Astrocyte (in vitro differentiated cells and primary cell): ENCODE measurements around the gene POP5. TPM values are rescaled to one million over a fixed set of nuclear protein-coding genes. Genes with fewer than 3 reads are reported as not detected.
A peak's percentile ranks its signal among the peaks of the same experiment; 100 is the strongest.

Experiments used
- DNase-seq: peaks from one replicate; pipeline ENCODE4 v3.0.0-alpha.2; 2010; ENCODE audit warnings: low read depth
- FAIRE-seq: peaks from 2 replicates; lab custom pipeline; 2011; peaks lifted over from hg19 to GRCh38; lab: Jason Lieb, UNC
- H2AFZ ChIP-seq: 2 replicates; pipeline ENCODE4 v1.6.0; 2012; ENCODE audit warnings: low read depth, low read length, inconsistent platforms
- H3K27ac ChIP-seq: 2 replicates; pipeline ENCODE4 v1.5.1; 2011; ENCODE audit warnings: low read depth, low read length, inconsistent platforms
- H3K27me3 ChIP-seq: 2 replicates; pipeline ENCODE4 v1.6.0; 2011; ENCODE audit warnings: low read length, inconsistent platforms; ENCODE audit not compliant: insufficient read depth
- H3K36me3 ChIP-seq: 2 replicates; pipeline ENCODE4 v1.5.1; 2011; ENCODE audit warnings: low read length, inconsistent platforms; ENCODE audit not compliant: insufficient read depth
- H3K4me1 ChIP-seq: 2 replicates; pipeline ENCODE4 v1.5.1; 2011; ENCODE audit warnings: low read length, inconsistent platforms; ENCODE audit not compliant: insufficient read depth
- H3K4me2 ChIP-seq: 2 replicates; pipeline ENCODE4 v1.6.0; 2012; ENCODE audit warnings: low read length, inconsistent platforms
- H3K4me3 ChIP-seq: 2 replicates; pipeline ENCODE4 v1.5.1; 2011; ENCODE audit warnings: low read depth, mild to moderate bottlenecking, low read length, inconsistent platforms; ENCODE audit not compliant: insufficient read depth
- H3K79me2 ChIP-seq: 2 replicates; pipeline ENCODE4 v1.6.0; 2012; ENCODE audit warnings: mild to moderate bottlenecking, low read length, inconsistent platforms; ENCODE audit not compliant: insufficient read depth
- H3K9ac ChIP-seq: 2 replicates; pipeline ENCODE4 v1.6.0; 2012; ENCODE audit warnings: mild to moderate bottlenecking, low read length, inconsistent platforms
- H3K9me3 ChIP-seq: 2 replicates; pipeline ENCODE4 v1.5.1; 2012; ENCODE audit warnings: low read depth, mild to moderate bottlenecking, low read length, inconsistent platforms; ENCODE audit not compliant: insufficient read depth
- H4K20me1 ChIP-seq: 2 replicates; pipeline ENCODE4 v1.6.0; 2012; ENCODE audit warnings: low read length, inconsistent platforms; ENCODE audit not compliant: insufficient read depth
- H3K27ac Mint-ChIP-seq: one replicate; pipeline ENCODE4 v1.8.0; 2021; ENCODE audit warnings: mild to moderate bottlenecking, mixed read lengths; ENCODE audit not compliant: unreplicated experiment
- H3K27me3 Mint-ChIP-seq: one replicate; pipeline ENCODE4 v1.8.0; 2021; ENCODE audit warnings: low read depth, mixed read lengths; ENCODE audit not compliant: unreplicated experiment
- H3K36me3 Mint-ChIP-seq: one replicate; pipeline ENCODE4 v1.8.0; 2021; ENCODE audit warnings: low read depth, mixed read lengths; ENCODE audit not compliant: unreplicated experiment
- H3K4me1 Mint-ChIP-seq: one replicate; pipeline ENCODE4 v1.8.0; 2021; ENCODE audit warnings: low read depth, mixed read lengths; ENCODE audit not compliant: unreplicated experiment
- H3K4me3 Mint-ChIP-seq: one replicate; pipeline ENCODE4 v1.8.0; 2021; ENCODE audit warnings: mild to moderate bottlenecking, moderate library complexity, mixed read lengths; ENCODE audit not compliant: unreplicated experiment
- H3K9me3 Mint-ChIP-seq: one replicate; pipeline ENCODE4 v1.8.0; 2021; ENCODE audit warnings: mild to moderate bottlenecking, mixed read lengths; ENCODE audit not compliant: unreplicated experiment
- EZH2 ChIP-seq: IDR thresholded peaks from 2 replicates; pipeline ENCODE4 v1.6.1; 2012; ENCODE audit warnings: mild to moderate bottlenecking, low read length, inconsistent platforms; ENCODE audit not compliant: insufficient read depth
- total RNA-seq: library from RNA; stranded (reverse); gene quantifications from 2 replicates; pipeline ENCODE4 v1.2.1, GENCODE V29; 2021
- TF ChIP-seq, protein P1 (sequence below): IDR thresholded peaks from 2 replicates; pipeline ENCODE4 v1.5.1; 2011; ENCODE audit warnings: low read depth, mild to moderate bottlenecking, inconsistent platforms, low read length, moderate library complexity; ENCODE audit not compliant: insufficient read depth

Gene POP5
- total RNA-seq, 1 donor from 2014 or later: 31.3 TPM

DNA sequence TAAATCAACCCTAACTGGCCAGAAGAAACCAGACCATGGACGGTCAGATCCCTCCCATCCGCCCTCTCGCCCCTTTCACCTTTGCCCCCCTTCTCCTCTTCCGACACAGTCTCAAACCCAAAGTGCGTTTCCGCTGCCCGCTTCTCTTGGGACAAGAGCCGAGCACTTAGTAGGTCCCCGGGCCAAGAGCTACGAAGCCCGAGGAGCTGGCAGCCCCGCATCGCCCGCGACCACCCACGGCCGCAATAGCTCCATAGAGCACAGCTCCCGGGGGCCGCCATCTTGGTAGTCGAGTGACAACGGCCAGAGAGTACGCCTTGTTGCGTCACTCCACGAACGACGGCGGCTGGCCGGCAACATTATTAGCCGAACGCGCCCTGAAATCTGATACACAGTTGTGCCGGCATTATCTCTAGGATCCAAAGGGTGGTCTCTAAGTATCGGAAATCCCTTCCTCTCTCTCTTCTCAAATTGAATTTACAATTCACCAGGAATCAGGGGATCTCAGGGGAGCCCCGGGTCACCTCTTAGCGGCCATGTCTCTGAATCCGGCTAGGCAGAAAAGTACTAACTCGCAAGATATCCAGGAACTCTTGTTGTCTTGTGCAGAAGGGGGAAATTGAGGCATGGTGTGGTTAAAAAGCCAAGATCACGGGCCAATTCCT lies 52.2 kb downstream of the POP5 start, which contains the start of gene COQ5:
COQ5 (minus strand) TSS at position 298 of the 665 bp plus-strand sequence; CDS start at position 281, 17 bp downstream.
- H3K9ac ChIP-seq: peak within 1 kb of the TSS; percentile 92
- H3K9me3 Mint-ChIP-seq: no peaks in the 10 kb centered on the region
- H3K4me3 Mint-ChIP-seq: peak within 1 kb of the TSS; percentile 100
- H2AFZ ChIP-seq: peak within 1 kb of the TSS; percentile 80
- no peak for FAIRE-seq
- H4K20me1 ChIP-seq: no peaks in the 10 kb centered on the region
- no peaks in the 10 kb centered on the region for H3K27me3 ChIP-seq
- H3K27ac Mint-ChIP-seq: peak within 1 kb of the TSS; percentile 98
- no peaks in the 10 kb centered on the region for H3K27me3 Mint-ChIP-seq
- peak within 1 kb of the TSS; percentile 96 for H3K27ac ChIP-seq
- peaks cover 9% of the 10 kb centered on the region for H3K4me1 Mint-ChIP-seq
- peaks cover 8% of the 10 kb centered on the region for H3K79me2 ChIP-seq
- peak within 1 kb of the TSS; percentile 85 for H3K4me3 ChIP-seq
- H3K4me2 ChIP-seq: peak within 1 kb of the TSS; percentile 90
- H3K36me3 Mint-ChIP-seq: no peaks in the 10 kb centered on the region
- TF ChIP-seq, protein P1, sequence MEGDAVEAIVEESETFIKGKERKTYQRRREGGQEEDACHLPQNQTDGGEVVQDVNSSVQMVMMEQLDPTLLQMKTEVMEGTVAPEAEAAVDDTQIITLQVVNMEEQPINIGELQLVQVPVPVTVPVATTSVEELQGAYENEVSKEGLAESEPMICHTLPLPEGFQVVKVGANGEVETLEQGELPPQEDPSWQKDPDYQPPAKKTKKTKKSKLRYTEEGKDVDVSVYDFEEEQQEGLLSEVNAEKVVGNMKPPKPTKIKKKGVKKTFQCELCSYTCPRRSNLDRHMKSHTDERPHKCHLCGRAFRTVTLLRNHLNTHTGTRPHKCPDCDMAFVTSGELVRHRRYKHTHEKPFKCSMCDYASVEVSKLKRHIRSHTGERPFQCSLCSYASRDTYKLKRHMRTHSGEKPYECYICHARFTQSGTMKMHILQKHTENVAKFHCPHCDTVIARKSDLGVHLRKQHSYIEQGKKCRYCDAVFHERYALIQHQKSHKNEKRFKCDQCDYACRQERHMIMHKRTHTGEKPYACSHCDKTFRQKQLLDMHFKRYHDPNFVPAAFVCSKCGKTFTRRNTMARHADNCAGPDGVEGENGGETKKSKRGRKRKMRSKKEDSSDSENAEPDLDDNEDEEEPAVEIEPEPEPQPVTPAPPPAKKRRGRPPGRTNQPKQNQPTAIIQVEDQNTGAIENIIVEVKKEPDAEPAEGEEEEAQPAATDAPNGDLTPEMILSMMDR: no peak
- no peak for TF ChIP-seq EZH2
- no peaks in the 10 kb centered on the region for H3K36me3 ChIP-seq
- no peaks in the 10 kb centered on the region for H3K9me3 ChIP-seq
- peaks cover 9% of the 10 kb centered on the region for H3K4me1 ChIP-seq
- peak; percentile 72 for DNase-seq

Other genes with a start within 250 kb of the POP5 start
- gene MSI1, start 212.2 kb downstream of the POP5 start, total RNA-seq: 16.0 and 16.4 TPM in 2 replicates
- 388 and 394 TPM in 2 replicates for gene COX6A1, start 143.3 kb downstream of the POP5 start, total RNA-seq
- gene TRIAP1, start 135.0 kb downstream of the POP5 start, total RNA-seq: 43.6 and 54.0 TPM in 2 replicates
- gene GATC, start 135.0 kb downstream of the POP5 start, total RNA-seq: 17.8 and 28.8 TPM in 2 replicates
- gene SRSF9, start 111.7 kb downstream of the POP5 start, total RNA-seq: 216 and 223 TPM in 2 replicates
- gene DYNLL1, start 85.3 kb downstream of the POP5 start, total RNA-seq: 490 and 500 TPM in 2 replicates
- 22.9 and 23.4 TPM in 2 replicates for gene COQ5, start 52.2 kb downstream of the POP5 start, total RNA-seq
- gene RNF10, start 47.0 kb downstream of the POP5 start, total RNA-seq: 181 and 185 TPM in 2 replicates
- 0.19 and 0.30 TPM in 2 replicates for gene CABP1, start 59.2 kb upstream of the POP5 start, total RNA-seq
- gene MLEC, start 105.7 kb upstream of the POP5 start, total RNA-seq: 137 and 152 TPM in 2 replicates
- 21.3 and 24.3 TPM in 2 replicates for gene UNC119B, start 129.1 kb upstream of the POP5 start, total RNA-seq
- gene ACADS, start 144.4 kb upstream of the POP5 start, total RNA-seq: 2.8 and 2.9 TPM in 2 replicates